Measurements from ENCODE around the gene ENAH. TPM values are rescaled to one million over a fixed set of nuclear protein-coding genes. Genes with fewer than 3 reads are reported as not detected.

The ENAH gene
- total RNA-seq, 1 experiment from 2014 or later = 285 TPM

DNA sequence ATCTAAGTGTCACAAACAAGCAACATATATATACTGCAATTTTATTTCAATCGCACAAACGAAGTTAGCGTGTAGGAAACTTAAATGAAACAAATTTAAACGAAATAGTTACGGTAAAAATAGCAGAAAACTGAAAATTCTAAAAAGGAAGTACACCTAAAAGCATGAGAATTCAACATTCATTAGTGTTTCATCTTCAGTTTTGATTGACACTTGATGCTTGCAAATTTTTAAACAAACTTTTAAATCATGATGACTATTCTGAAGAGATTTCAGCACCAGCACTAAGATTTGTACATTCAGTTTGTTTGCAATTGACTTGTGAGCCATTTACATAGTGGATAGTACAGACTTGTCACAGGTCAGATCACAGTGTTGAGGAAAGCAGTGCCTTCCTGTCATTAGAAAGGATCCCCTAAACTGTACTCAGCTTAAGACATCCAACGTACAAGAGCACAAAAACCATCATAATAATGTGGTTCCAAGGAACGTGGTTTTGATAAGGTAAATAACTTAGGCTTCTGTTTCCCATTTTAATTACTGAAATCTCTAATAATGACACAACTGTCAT, 158.0 kb downstream of the ENAH start:
- Histone ChIP-seq H3K56ac (ENCODE audit: insufficient read length, low read depth, low read length) (no peak overlapping the region), H3K79me1 (ENCODE audit: insufficient read depth, low read depth, low read length, poor library complexity, severe bottlenecking) (no peaks in the 10 kb centered on the region), H2BK5ac (ENCODE audit: insufficient read length, low read length) (no peak overlapping the region), H3K23me2 (ENCODE audit: insufficient read length, low read depth, low read length, poor library complexity, severe bottlenecking) (no peaks in the 10 kb centered on the region), H3K4me1 (ENCODE audit: insufficient read depth, low read length) (no peaks in the 10 kb centered on the region; the same call in 1 of the 2 replicates), H2BK120ac (ENCODE audit: low read depth, low read length, poor library complexity, severe bottlenecking) (no peak overlapping the region), H2BK15ac (ENCODE audit: low read depth, low read length) (no peak overlapping the region), H2BK12ac (ENCODE audit: insufficient read length, low read depth, low read length) (no peak overlapping the region), H3T11ph (ENCODE audit: low read length) (no peak overlapping the region), H2AFZ (ENCODE audit: low read length) (no peak overlapping the region), H3K9me3 (ENCODE audit: control insufficient read depth, low read depth, low read length) (no peaks in the 10 kb centered on the region), H4K5ac (ENCODE audit: insufficient read length, low read depth, low read length) (no peak overlapping the region), H4K20me1 (ENCODE audit: control insufficient read depth, insufficient read depth, insufficient read length) (no peaks in the 10 kb centered on the region), H4K8ac (replicated peaks; ENCODE audit: insufficient read length, low read depth, low read length) (no peak overlapping the region), H3K18ac (ENCODE audit: insufficient read length, low read depth, low read length) (no peak overlapping the region), H2BK20ac (ENCODE audit: low read depth, low read length, poor library complexity, severe bottlenecking) (no peak overlapping the region), H2AK5ac (ENCODE audit: insufficient read length, low read length) (no peak overlapping the region), H3K14ac (ENCODE audit: insufficient read depth, low read length) (no peak overlapping the region), H3K9ac (ENCODE audit: extremely low read depth, insufficient read length, low read length) (no peak overlapping the region), H3K27me3 (ENCODE audit: insufficient read depth, low read length) (no peaks in the 10 kb centered on the region), H3K27ac (ENCODE audit: insufficient read length, low read depth, low read length) (no peak overlapping the region), H3K23ac (ENCODE audit: insufficient read length, low read depth, low read length) (no peak overlapping the region), H4K91ac (ENCODE audit: insufficient read length, low read depth, low read length) (no peak overlapping the region), H3K79me2 (ENCODE audit: insufficient read depth, low read length) (no peaks in the 10 kb centered on the region), H3K4me2 (ENCODE audit: insufficient read depth, insufficient read length, low read length) (no peak overlapping the region), H3K4ac (ENCODE audit: low read depth, low read length) (no peak overlapping the region)
- no peak overlapping the region for H3K4me3 Mint-ChIP-seq
- WGBS (ENCODE audit: extremely low coverage, insufficient read length, low lambda C conversion rate) = no CpG with 5 or more reads among the region's 7 CpGs
- no peak overlapping the region for H3K27ac Mint-ChIP-seq
- no peaks in the 10 kb centered on the region for H3K9me3 Mint-ChIP-seq
- H3K27me3 Mint-ChIP-seq (ENCODE audit: low read depth) = no peaks in the 10 kb centered on the region
- peaks cover 6 to 11% of the 10 kb centered on the region in 2 experiments; a peak in 3 of 4 replicates for H3K4me1 Mint-ChIP-seq
- peaks cover 5 to 43% (median 41%) of the 10 kb centered on the region in 3 experiments; a peak in 6 of 7 replicates for H3K36me3 Mint-ChIP-seq (ENCODE audit: insufficient read depth in 1 of 3, low read depth in 3 of 3)
- no peak for DNase-seq
- TF ChIP-seq, protein P1, sequence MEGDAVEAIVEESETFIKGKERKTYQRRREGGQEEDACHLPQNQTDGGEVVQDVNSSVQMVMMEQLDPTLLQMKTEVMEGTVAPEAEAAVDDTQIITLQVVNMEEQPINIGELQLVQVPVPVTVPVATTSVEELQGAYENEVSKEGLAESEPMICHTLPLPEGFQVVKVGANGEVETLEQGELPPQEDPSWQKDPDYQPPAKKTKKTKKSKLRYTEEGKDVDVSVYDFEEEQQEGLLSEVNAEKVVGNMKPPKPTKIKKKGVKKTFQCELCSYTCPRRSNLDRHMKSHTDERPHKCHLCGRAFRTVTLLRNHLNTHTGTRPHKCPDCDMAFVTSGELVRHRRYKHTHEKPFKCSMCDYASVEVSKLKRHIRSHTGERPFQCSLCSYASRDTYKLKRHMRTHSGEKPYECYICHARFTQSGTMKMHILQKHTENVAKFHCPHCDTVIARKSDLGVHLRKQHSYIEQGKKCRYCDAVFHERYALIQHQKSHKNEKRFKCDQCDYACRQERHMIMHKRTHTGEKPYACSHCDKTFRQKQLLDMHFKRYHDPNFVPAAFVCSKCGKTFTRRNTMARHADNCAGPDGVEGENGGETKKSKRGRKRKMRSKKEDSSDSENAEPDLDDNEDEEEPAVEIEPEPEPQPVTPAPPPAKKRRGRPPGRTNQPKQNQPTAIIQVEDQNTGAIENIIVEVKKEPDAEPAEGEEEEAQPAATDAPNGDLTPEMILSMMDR (conservative IDR thresholded peaks at IDR 0.05) = no peak
